Mucosa of rectum (tissue), 2 donors: Measurements from ENCODE around the gene SLC25A22.

Experiments
- H3K27ac ChIP-seq, 2 donors: one replicate each; pipeline ENCODE4 v1.7.0; 2013; ENCODE audit warnings: inconsistent platforms in 2 of 2, low read depth in 2 of 2, low read length in 2 of 2
- H3K27me3 ChIP-seq, 2 donors: one replicate each; pipeline ENCODE4 v1.7.0; 2013; ENCODE audit warnings: low read length in 2 of 2; ENCODE audit not compliant: control insufficient read depth in 2 of 2, insufficient read depth in 2 of 2
- H3K36me3 ChIP-seq, 2 donors: one replicate each; pipeline ENCODE4 v1.7.0; 2013; ENCODE audit warnings: low read length in 2 of 2; ENCODE audit not compliant: control insufficient read depth in 2 of 2, insufficient read depth in 2 of 2
- H3K4me1 ChIP-seq, 2 donors: one replicate each; pipeline ENCODE4 v1.7.0; 2013; ENCODE audit warnings: low read length in 2 of 2, mild to moderate bottlenecking in 1 of 2; ENCODE audit not compliant: control insufficient read depth in 2 of 2, insufficient read depth in 2 of 2
- H3K4me3 ChIP-seq, 2 donors: one replicate each; pipeline ENCODE4 v1.7.0; 2013; ENCODE audit warnings: low read length in 2 of 2
- H3K9ac ChIP-seq, 2 donors: one replicate each; pipeline ENCODE4 v1.7.0; 2013; ENCODE audit warnings: low read length in 2 of 2, low read depth in 1 of 2, mild to moderate bottlenecking in 1 of 2
- H3K9me3 ChIP-seq, 2 donors: one replicate each; pipeline ENCODE4 v1.7.0; 2013; ENCODE audit warnings: low read length in 2 of 2; ENCODE audit not compliant: control insufficient read depth in 2 of 2
- donor health status: healthy.
- donor health status: Normal muscosa, but diverticular disease.

SLC25A22 gene

GRCh38 chr11:828506-829175 is 30.6 kb upstream of the SLC25A22 start:
- H3K27ac ChIP-seq = peak overlapping the region; percentile 89 to 91
- H3K27me3 ChIP-seq = no peaks in the 10 kb centered on the region
- peak overlapping the region; percentile 41 to 65 for H3K4me3 ChIP-seq

GRCh38 chr11:827897-828192 is 29.8 kb upstream of the SLC25A22 start, which contains the start of gene CRACR2B:
TSS of gene CRACR2B (plus strand) at chr11:827919. CDS start at chr11:828608, 689 bp downstream.
- no peaks in the 10 kb centered on the region for H3K27me3 ChIP-seq
- peak within 1 kb of the TSS; percentile 60 to 74 for H3K4me3 ChIP-seq
- H3K9ac ChIP-seq = peak within 1 kb of the TSS; percentile 48 to 93
- peaks cover 8 to 9% of the 10 kb centered on the region in 2 donors for H3K36me3 ChIP-seq
- no peaks in the 10 kb centered on the region for H3K9me3 ChIP-seq
- H3K4me1 ChIP-seq = peaks cover 53 to 78% of the 10 kb centered on the region in 2 donors
- peak within 1 kb of the TSS; percentile 89 to 91 for H3K27ac ChIP-seq

More at GRCh38 chr11:828506-829175, 30.6 kb upstream of the SLC25A22 start:
- Histone ChIP-seq H3K36me3 (peaks cover 4 to 8% of the 10 kb centered on the region in 2 donors), H3K4me1 (peaks cover 56 to 78% of the 10 kb centered on the region in 2 donors), H3K9me3 (no peaks in the 10 kb centered on the region), H3K9ac (peak overlapping the region in 1 of 2 donors; percentile 93)

- H3K4me3 ChIP-seq = peak overlapping the region; percentile 60 to 74
- H3K4me1 ChIP-seq = peaks cover 50 to 76% of the 10 kb centered on the region in 2 donors
- peak overlapping the region; percentile 48 to 93 for H3K9ac ChIP-seq
- H3K9me3 ChIP-seq = no peaks in the 10 kb centered on the region
- H3K27ac ChIP-seq = peak overlapping the region; percentile 89 to 91
- H3K27me3 ChIP-seq = no peaks in the 10 kb centered on the region
- H3K36me3 ChIP-seq = peaks cover 11 to 12% of the 10 kb centered on the region in 2 donors
Measured at GRCh38 chr11:827146-827896, 29.2 kb upstream of the SLC25A22 start.

GRCh38 chr11:826836-827145 is 28.7 kb upstream of the SLC25A22 start:
- Histone ChIP-seq H3K4me1 (peaks cover 48 to 73% of the 10 kb centered on the region in 2 donors), H3K4me3 (peak overlapping the region; percentile 60 to 74), H3K36me3 (peaks cover 14 to 16% of the 10 kb centered on the region in 2 donors), H3K27ac (peak overlapping the region; percentile 89 to 91), H3K27me3 (no peaks in the 10 kb centered on the region), H3K9ac (peak overlapping the region; percentile 48 to 93), H3K9me3 (no peaks in the 10 kb centered on the region)

GRCh38 chr11:826227-826621 is 28.1 kb upstream of the SLC25A22 start:
- H3K9me3 ChIP-seq = no peaks in the 10 kb centered on the region
- peak overlapping the region; percentile 89 to 91 for H3K27ac ChIP-seq
- H3K4me3 ChIP-seq = peak overlapping the region in 1 of 2 donors; percentile 60
- H3K4me1 ChIP-seq = peaks cover 51 to 75% of the 10 kb centered on the region in 2 donors
- H3K27me3 ChIP-seq = no peaks in the 10 kb centered on the region
- peaks cover 14 to 21% of the 10 kb centered on the region in 2 donors for H3K36me3 ChIP-seq
- H3K9ac ChIP-seq = peak overlapping the region in 1 of 2 donors; percentile 93

- Histone ChIP-seq H3K36me3 (peaks cover 14 to 21% of the 10 kb centered on the region in 2 donors), H3K9me3 (no peaks in the 10 kb centered on the region), H3K27me3 (no peaks in the 10 kb centered on the region), H3K27ac (peak overlapping the region; percentile 89 to 91), H3K4me1 (peaks cover 51 to 75% of the 10 kb centered on the region in 2 donors), H3K4me3 (no peak overlapping the region), H3K9ac (peak overlapping the region; percentile 41 to 93)
Measured at GRCh38 chr11:825366-826226, 27.5 kb upstream of the SLC25A22 start.

- Histone ChIP-seq H3K4me3 (no peak overlapping the region), H3K4me1 (peaks cover 53 to 75% of the 10 kb centered on the region in 2 donors)
Measured at GRCh38 chr11:824942-825341, 26.9 kb upstream of the SLC25A22 start.

GRCh38 chr11:824292-824880 is 26.3 kb upstream of the SLC25A22 start:
- Histone ChIP-seq H3K27me3 (no peaks in the 10 kb centered on the region), H3K9me3 (no peaks in the 10 kb centered on the region), H3K9ac (peak overlapping the region in 1 of 2 donors; percentile 45), H3K4me3 (no peak overlapping the region), H3K4me1 (peaks cover 48 to 70% of the 10 kb centered on the region in 2 donors), H3K36me3 (peaks cover 14 to 21% of the 10 kb centered on the region in 2 donors), H3K27ac (peak overlapping the region; percentile 89 to 91)

More at GRCh38 chr11:824942-825341, 26.9 kb upstream of the SLC25A22 start:
- Histone ChIP-seq H3K36me3 (peaks cover 14 to 21% of the 10 kb centered on the region in 2 donors), H3K27me3 (no peaks in the 10 kb centered on the region), H3K9me3 (no peaks in the 10 kb centered on the region), H3K27ac (peak overlapping the region; percentile 89 to 91), H3K9ac (peak overlapping the region in 1 of 2 donors; percentile 45)

GRCh38 chr11:823441-824291 is 25.6 kb upstream of the SLC25A22 start:
- H3K4me3 ChIP-seq = no peak overlapping the region

More at GRCh38 chr11:823441-824291, 25.6 kb upstream of the SLC25A22 start:
- Histone ChIP-seq H3K9me3 (no peaks in the 10 kb centered on the region), H3K27ac (peak overlapping the region in 1 of 2 donors; percentile 89), H3K9ac (peak overlapping the region in 1 of 2 donors; percentile 18), H3K36me3 (peaks cover 14 to 21% of the 10 kb centered on the region in 2 donors), H3K4me1 (peaks cover 44 to 67% of the 10 kb centered on the region in 2 donors), H3K27me3 (no peaks in the 10 kb centered on the region)
